ENCODE measurements around the gene RAB7B. TPM values are rescaled to one million over a fixed set of nuclear protein-coding genes. Genes with fewer than 3 reads are reported as not detected.

The RAB7B gene
- total RNA-seq, 1 experiment from 2014 or later: 25.7 TPM

GRCh38 chr1:205986861-205987260, 16.3 kb downstream of the RAB7B start:
- H3K27me3 ChIP-seq: no peaks in the 10 kb centered on the region
- DNase-seq: no peak
- no peak overlapping the region for H3K4me3 ChIP-seq
- peaks cover 36% of the 10 kb centered on the region for H3K36me3 ChIP-seq
- no peaks in the 10 kb centered on the region for H3K9me3 ChIP-seq

DNA sequence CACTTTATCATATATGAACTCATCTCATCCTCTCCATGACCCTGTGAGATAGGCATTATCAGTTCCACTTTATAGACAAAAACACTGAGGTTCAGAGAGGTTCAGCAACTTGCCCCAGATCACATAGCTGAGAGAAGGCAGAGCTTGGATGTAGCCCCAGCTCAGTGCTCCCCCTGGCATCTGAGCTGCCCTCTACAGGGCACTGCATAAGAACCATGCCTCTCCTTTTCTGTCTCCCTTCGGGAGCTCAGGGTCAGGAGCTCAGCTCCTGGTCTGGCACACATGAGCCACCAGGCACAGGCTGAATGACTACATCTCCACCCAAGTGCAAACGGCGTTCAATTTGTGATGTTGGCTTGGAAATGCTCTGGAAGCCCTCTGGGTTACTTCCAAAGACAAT, 16.9 kb downstream of the RAB7B start:
- Histone ChIP-seq H3K27me3 (no peaks in the 10 kb centered on the region), H3K4me3 (no peak overlapping the region), H3K9me3 (no peaks in the 10 kb centered on the region), H3K36me3 (peaks cover 31% of the 10 kb centered on the region)
- DNase-seq: no peak

GRCh38 chr1:205985330-205986005, 17.7 kb downstream of the RAB7B start:
- no peak for DNase-seq
- no peak overlapping the region for H3K4me3 ChIP-seq

GRCh38 chr1:205983925-205984725, 19.1 kb downstream of the RAB7B start:
- no peaks in the 10 kb centered on the region for H3K9me3 ChIP-seq
- H3K4me3 ChIP-seq: no peak overlapping the region
- no peaks in the 10 kb centered on the region for H3K27me3 ChIP-seq
- peaks cover 23% of the 10 kb centered on the region for H3K36me3 ChIP-seq
- peak; percentile 52 for DNase-seq

More at GRCh38 chr1:205985330-205986005, 17.7 kb downstream of the RAB7B start:
- peaks cover 25% of the 10 kb centered on the region for H3K36me3 ChIP-seq
- no peaks in the 10 kb centered on the region for H3K27me3 ChIP-seq
- no peaks in the 10 kb centered on the region for H3K9me3 ChIP-seq

- no peak overlapping the region for H3K4me3 ChIP-seq
- no peaks in the 10 kb centered on the region for H3K27me3 ChIP-seq
- no peaks in the 10 kb centered on the region for H3K9me3 ChIP-seq
- peaks cover 20% of the 10 kb centered on the region for H3K36me3 ChIP-seq
- no peak for DNase-seq
Measured at GRCh38 chr1:205981257-205981656, 21.9 kb downstream of the RAB7B start.

GRCh38 chr1:205980237-205980870, 22.8 kb downstream of the RAB7B start:
- no peak for DNase-seq
- peaks cover 20% of the 10 kb centered on the region for H3K36me3 ChIP-seq
- no peaks in the 10 kb centered on the region for H3K9me3 ChIP-seq
- H3K4me3 ChIP-seq: no peak overlapping the region
- no peaks in the 10 kb centered on the region for H3K27me3 ChIP-seq

- DNase-seq: no peak
Measured at GRCh38 chr1:205979301-205979700, 23.9 kb downstream of the RAB7B start.

DNA sequence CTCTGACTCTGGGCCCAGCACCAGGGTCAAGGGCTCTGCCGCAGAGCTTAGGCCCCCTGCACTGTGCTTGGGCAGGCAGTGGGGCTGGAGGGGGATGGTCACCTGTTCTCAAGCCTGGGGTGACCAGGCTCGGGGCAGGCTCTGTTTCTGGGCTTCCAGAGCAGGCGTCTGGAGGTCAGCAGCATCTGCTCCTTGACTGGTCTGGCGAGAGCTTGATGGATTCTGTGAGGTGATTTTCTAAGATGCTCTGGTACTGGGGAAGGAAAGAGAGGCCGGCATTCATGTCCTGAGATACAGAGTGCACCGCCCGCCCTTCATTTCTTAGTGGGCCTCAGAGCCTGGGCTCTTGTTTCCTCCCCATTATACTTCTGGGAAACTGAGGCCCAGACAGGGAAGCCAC, 24.5 kb downstream of the RAB7B start:
- peaks cover 3% of the 10 kb centered on the region for H3K36me3 ChIP-seq
- H3K27me3 ChIP-seq: no peaks in the 10 kb centered on the region
- no peak overlapping the region for H3K4me3 ChIP-seq
- DNase-seq: no peak
- no peaks in the 10 kb centered on the region for H3K9me3 ChIP-seq

More at GRCh38 chr1:205979301-205979700, 23.9 kb downstream of the RAB7B start:
- no peaks in the 10 kb centered on the region for H3K27me3 ChIP-seq
- H3K36me3 ChIP-seq: peaks cover 9% of the 10 kb centered on the region
- H3K9me3 ChIP-seq: no peaks in the 10 kb centered on the region
- H3K4me3 ChIP-seq: no peak overlapping the region

DNA sequence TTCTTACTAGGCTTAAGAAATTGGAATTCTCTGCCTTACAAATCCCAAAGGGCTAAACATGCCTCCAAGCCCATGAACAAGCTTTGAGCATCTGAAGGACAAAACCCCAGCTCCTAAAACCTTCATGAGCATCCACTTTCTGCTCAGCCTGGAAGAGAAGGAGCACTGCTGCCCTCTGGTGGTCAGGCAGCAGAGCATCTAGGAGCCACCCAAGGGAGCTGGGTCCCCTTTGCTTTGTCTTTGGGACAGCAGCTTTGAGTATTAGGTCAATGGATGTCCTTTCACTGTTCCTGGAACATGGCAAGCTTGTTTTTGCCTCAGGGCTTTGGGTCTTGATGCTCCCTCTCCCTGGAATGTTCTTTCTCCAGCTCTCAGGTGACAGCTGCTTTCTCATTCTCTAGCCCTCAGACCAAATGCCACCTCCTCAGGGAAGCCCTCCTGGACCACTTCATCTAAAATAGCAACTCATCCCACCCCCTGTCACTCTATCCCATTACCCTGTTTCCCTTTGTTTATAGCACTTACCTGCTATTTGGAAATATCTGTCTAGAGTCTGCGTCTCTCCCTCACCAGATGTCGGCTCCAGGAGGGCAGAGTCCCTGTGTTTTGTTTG, 25.7 kb downstream of the RAB7B start:
- peak; percentile 62 for DNase-seq
- Histone ChIP-seq H3K36me3 (no peaks in the 10 kb centered on the region; the same call in 1 of the 2 replicates), H3K27me3 (no peaks in the 10 kb centered on the region), H3K4me3 (no peak overlapping the region), H3K9me3 (no peaks in the 10 kb centered on the region)

GRCh38 chr1:205976708-205977401, 26.3 kb downstream of the RAB7B start:
- DNase-seq: no peak
- no peaks in the 10 kb centered on the region for H3K27me3 ChIP-seq
- no peak overlapping the region for H3K4me3 ChIP-seq
- no peaks in the 10 kb centered on the region; the same call in 1 of the 2 replicates for H3K36me3 ChIP-seq
- no peaks in the 10 kb centered on the region for H3K9me3 ChIP-seq

- DNase-seq: no peak
- Histone ChIP-seq H3K4me3 (no peak overlapping the region), H3K27me3 (no peaks in the 10 kb centered on the region), H3K36me3 (no peaks in the 10 kb centered on the region; the same call in 1 of the 2 replicates), H3K9me3 (no peaks in the 10 kb centered on the region)
Measured at GRCh38 chr1:205976036-205976435, 27.2 kb downstream of the RAB7B start.

DNA sequence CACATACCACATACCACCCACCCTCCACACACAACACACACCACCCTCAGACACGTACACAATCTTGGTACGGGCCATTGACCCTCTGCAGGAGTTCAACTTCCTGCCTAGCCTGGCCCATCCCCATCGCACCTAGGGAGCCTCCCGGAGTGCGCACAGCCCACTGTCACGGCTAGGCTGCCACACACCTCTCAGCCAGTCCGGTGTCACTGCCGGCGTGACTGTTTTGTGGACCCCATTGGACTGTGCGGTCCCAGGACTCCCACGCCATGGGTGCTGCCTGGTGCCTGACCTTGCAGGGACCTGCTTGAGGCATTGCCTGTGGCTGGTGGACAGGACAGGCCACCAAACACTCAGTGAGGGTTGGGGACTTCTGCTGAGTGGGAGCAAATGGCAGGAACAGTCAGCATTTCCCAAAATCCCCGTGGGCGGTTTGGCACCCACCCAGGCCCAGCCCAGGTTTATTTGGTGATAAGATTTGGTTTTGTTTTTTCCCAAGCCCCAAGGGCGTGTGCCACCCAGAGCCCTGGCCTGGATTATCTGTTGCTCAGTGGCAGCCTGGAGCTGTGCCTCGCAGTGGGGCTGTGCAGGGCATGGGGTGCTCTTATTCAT, 27.7 kb downstream of the RAB7B start:
- H3K4me3 ChIP-seq: no peak overlapping the region
- no peak for DNase-seq
- H3K9me3 ChIP-seq: no peaks in the 10 kb centered on the region
- H3K36me3 ChIP-seq: no peaks in the 10 kb centered on the region; the same call in 1 of the 2 replicates
- no peaks in the 10 kb centered on the region for H3K27me3 ChIP-seq

GRCh38 chr1:205974712-205975111, 28.5 kb downstream of the RAB7B start:
- Histone ChIP-seq H3K4me3 (no peak overlapping the region), H3K9me3 (no peaks in the 10 kb centered on the region), H3K36me3 (no peaks in the 10 kb centered on the region; the same call in 1 of the 2 replicates), H3K27me3 (no peaks in the 10 kb centered on the region)
- no peak for DNase-seq

DNA sequence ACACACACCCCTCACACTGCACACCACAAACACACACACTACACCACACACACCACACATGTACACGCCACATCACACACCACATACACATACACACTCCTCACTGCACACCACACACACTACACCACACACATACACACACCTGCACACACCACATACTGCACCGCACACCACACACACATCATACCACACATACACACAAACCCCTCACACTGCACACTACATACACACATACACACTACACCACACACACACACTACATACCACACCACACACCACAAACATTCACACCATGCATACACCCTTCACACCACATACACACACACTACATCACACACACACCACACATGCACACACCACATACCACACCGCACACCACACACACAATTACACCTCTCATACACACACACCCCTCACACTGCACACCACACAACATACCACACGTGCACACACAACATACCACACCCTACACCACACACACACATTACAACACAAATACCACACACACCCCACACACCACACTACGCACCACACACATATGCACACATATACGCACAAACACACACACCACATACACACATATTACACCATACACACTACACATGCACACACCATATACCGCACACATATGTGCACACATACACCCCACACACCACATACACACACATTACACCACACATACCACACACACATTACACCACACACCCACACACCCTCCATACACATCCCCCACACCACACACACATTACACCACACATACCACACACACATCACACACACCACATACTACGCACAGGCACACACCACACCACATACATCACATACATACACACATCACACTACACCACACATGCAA, 29.6 kb downstream of the RAB7B start:
- Histone ChIP-seq H3K4me3 (no peak overlapping the region), H3K36me3 (no peaks in the 10 kb centered on the region; the same call in 1 of the 2 replicates), H3K27me3 (no peaks in the 10 kb centered on the region), H3K9me3 (no peaks in the 10 kb centered on the region)
- DNase-seq: no peak

DNA sequence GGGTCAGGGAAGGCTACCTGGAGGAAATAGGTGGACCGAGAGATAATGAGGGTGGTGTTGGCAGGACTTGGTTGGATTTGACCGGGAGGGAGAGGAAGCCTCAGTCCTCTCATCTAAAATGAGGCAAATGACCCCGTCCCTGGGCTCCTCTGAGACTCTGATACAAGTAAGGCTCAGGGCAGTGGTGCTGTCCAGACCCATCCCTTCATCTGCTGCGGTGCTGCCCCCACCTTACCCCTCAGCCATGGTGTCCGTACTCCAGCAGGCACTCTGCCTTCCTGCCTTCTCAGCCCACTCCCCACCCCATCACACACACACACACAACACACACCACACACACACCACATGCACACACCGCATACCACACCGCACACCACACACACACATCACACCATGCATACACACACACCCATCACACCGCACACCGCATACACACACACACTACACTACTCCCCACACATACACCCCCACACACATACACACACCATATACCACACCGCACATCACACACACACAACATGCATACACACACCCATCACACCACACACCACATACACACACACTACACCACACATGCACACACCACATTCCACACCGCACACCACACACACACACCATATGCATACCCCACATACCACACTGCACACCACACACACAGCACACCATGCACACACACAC, 30.6 kb downstream of the RAB7B start:
- Histone ChIP-seq H3K4me3 (no peak overlapping the region), H3K27me3 (no peaks in the 10 kb centered on the region), H3K9me3 (no peaks in the 10 kb centered on the region), H3K36me3 (no peaks in the 10 kb centered on the region; the same call in 1 of the 2 replicates)
- peak; percentile 42 for DNase-seq

Data from MG63 (cell line).